HL-60 (cell line): ENCODE results near the gene STAT5B.

ENCODE experiments used
- DNase-seq, 2 experiments: peaks; one replicate each; pipeline ENCODE4 v3.0.0-alpha.2; 2010 to 2020; ENCODE audit warnings: low read depth in 1 of 2, low spot score in 1 of 2
- H3K27ac ChIP-seq: fragments of 250-450 bp; sonication (Bioruptor Pico); replicated peaks from 2 replicates; pipeline ENCODE4 v1.5.1; 2020; ENCODE audit warnings: mild to moderate bottlenecking, moderate library complexity
- H3K27me3 ChIP-seq: fragments of 250-450 bp; sonication (Bioruptor Pico); 2 replicates; pipeline ENCODE4 v1.5.1; 2021; ENCODE audit warnings: mild to moderate bottlenecking, moderate library complexity; ENCODE audit not compliant: insufficient read depth, poor library complexity, severe bottlenecking
- H3K4me3 ChIP-seq: replicated peaks from 2 replicates; pipeline ENCODE4 v1.5.1; 2011; ENCODE audit warnings: mild to moderate bottlenecking, control low read depth, low read length; ENCODE audit not compliant: insufficient read depth
- CTCF ChIP-seq: IDR thresholded peaks from one replicate; pipeline ENCODE4 v1.5.1; 2011; ENCODE audit warnings: low read length, control low read depth, inconsistent platforms; ENCODE audit not compliant: insufficient read depth
- GABPA ChIP-seq: IDR thresholded peaks from 2 replicates; pipeline ENCODE4 v1.6.1; 2012; ENCODE audit warnings: low read depth
- POLR2AphosphoS5 ChIP-seq: IDR thresholded peaks from 2 replicates; pipeline ENCODE4 v1.6.1; 2012; ENCODE audit warnings: low read depth
- REST ChIP-seq: IDR thresholded peaks from 2 replicates; pipeline ENCODE4 v1.6.1; 2012; ENCODE audit warnings: low read depth; ENCODE audit not compliant: insufficient replicate concordance
- SPI1 ChIP-seq: IDR thresholded peaks from 2 replicates; pipeline ENCODE4 v1.6.1; 2012; ENCODE audit warnings: low read depth, mild to moderate bottlenecking, borderline replicate concordance

STAT5B gene

GRCh38 chr17:42193216-42193968 lies 82.8 kb downstream of the STAT5B start:
- Histone ChIP-seq H3K27ac (peak overlapping the region; percentile 83), H3K27me3 (no peaks in the 10 kb centered on the region), H3K4me3 (peak overlapping the region; percentile 67)
- DNase-seq: no peak
- TF ChIP-seq REST: no peak
- no peak for TF ChIP-seq GABPA
- TF ChIP-seq POLR2AphosphoS5: no peak
- no peak for TF ChIP-seq CTCF
- TF ChIP-seq SPI1: no peak

- Histone ChIP-seq H3K4me3 (no peak overlapping the region), H3K27me3 (no peaks in the 10 kb centered on the region), H3K27ac (no peak overlapping the region)
- DNase-seq: no peak
- TF ChIP-seq SPI1: no peak
- TF ChIP-seq CTCF: no peak
- TF ChIP-seq GABPA: no peak
- TF ChIP-seq POLR2AphosphoS5: no peak
- no peak for TF ChIP-seq REST
Observed at GRCh38 chr17:42192189-42193126, 83.7 kb downstream of the STAT5B start.

GRCh38 chr17:42191275-42191608 lies 84.9 kb downstream of the STAT5B start:
- no peak overlapping the region for H3K27ac ChIP-seq
- H3K4me3 ChIP-seq: no peak overlapping the region
- DNase-seq: no peak
- TF ChIP-seq GABPA (no peak), SPI1 (no peak), POLR2AphosphoS5 (no peak), REST (no peak), CTCF (no peak)
- H3K27me3 ChIP-seq: no peaks in the 10 kb centered on the region
